HepG2 (cell line): Measurements from ENCODE around the gene TNFRSF9. TPM values are rescaled to one million over a fixed set of nuclear protein-coding genes. Genes with fewer than 3 reads are reported as not detected.

ENCODE experiments used
- CTCF ChIP-seq: sonication (generic); formaldehyde crosslinking; IDR thresholded peaks from 2 replicates; pipeline ENCODE4 v1.5.0; 2020; ENCODE audit warnings: mild to moderate bottlenecking, missing genetic modification reagents, moderate library complexity
- DDIT3 ChIP-seq: sonication (generic); formaldehyde crosslinking; IDR thresholded peaks from 2 replicates; pipeline ENCODE4 v1.4.0; 2020; ENCODE audit warnings: mild to moderate bottlenecking, missing genetic modification reagents
- HNF1B ChIP-seq: sonication (generic); formaldehyde crosslinking; IDR thresholded peaks from 2 replicates; pipeline ENCODE4 v1.5.1; 2020; ENCODE audit warnings: mild to moderate bottlenecking, moderate library complexity, missing genetic modification reagents
- HOXA3 ChIP-seq: sonication (generic); formaldehyde crosslinking; IDR thresholded peaks from 2 replicates; pipeline ENCODE4 v1.5.0; 2020; ENCODE audit warnings: missing genetic modification reagents
- KLF11 ChIP-seq: IDR thresholded peaks from 2 replicates; pipeline ENCODE4 v1.6.1; 2016; ENCODE audit warnings: missing compliant biosample characterization
- KMT2B ChIP-seq: IDR thresholded peaks from 2 replicates; pipeline ENCODE4 v1.6.1; 2016; ENCODE audit warnings: missing genetic modification reagents, missing compliant biosample characterization
- MTERF4 ChIP-seq: sonication (generic); formaldehyde crosslinking; IDR thresholded peaks from 2 replicates; pipeline ENCODE4 v1.8.0; 2023; ENCODE audit warnings: mild to moderate bottlenecking, missing genetic modification reagents
- NCOA2 ChIP-seq: sonication (generic); formaldehyde crosslinking; IDR thresholded peaks from 2 replicates; pipeline ENCODE4 v1.8.0; 2022; ENCODE audit warnings: inconsistent platforms
- PAX8 ChIP-seq: sonication (generic); formaldehyde crosslinking; IDR thresholded peaks from 2 replicates; pipeline ENCODE4 v1.8.0; 2022; ENCODE audit warnings: mild to moderate bottlenecking, missing genetic modification reagents, borderline replicate concordance
- POGZ ChIP-seq: sonication (generic); formaldehyde crosslinking; IDR thresholded peaks from 2 replicates; pipeline ENCODE4 v1.4.0; 2020; ENCODE audit warnings: mild to moderate bottlenecking, missing genetic modification reagents
- RBM22 ChIP-seq: fragments of 200-400 bp; formaldehyde crosslinking; optimal IDR thresholded peaks from 2 replicates; pipeline ENCODE3; 2017; ENCODE audit warnings: mild to moderate bottlenecking, low read length, moderate library complexity
- SKI ChIP-seq: fragments of 450-650 bp; IDR thresholded peaks from one replicate; pipeline ENCODE4 v1.6.1; 2018; ENCODE audit warnings: mild to moderate bottlenecking; ENCODE audit not compliant: partially characterized antibody
- SRSF4 ChIP-seq: fragments of 200-400 bp; formaldehyde crosslinking; IDR thresholded peaks from one replicate; pipeline ENCODE4 v1.6.1; 2018; ENCODE audit warnings: mild to moderate bottlenecking, low read depth, low read length, moderate library complexity; ENCODE audit not compliant: poor library complexity, severe bottlenecking
- ZBTB1 ChIP-seq: sonication (generic); formaldehyde crosslinking; IDR thresholded peaks from 2 replicates; pipeline ENCODE4 v1.4.0; 2020; ENCODE audit warnings: missing genetic modification reagents, borderline replicate concordance
- ZBTB14 ChIP-seq: sonication (generic); formaldehyde crosslinking; IDR thresholded peaks from 2 replicates; pipeline ENCODE4 v1.4.0; 2020; ENCODE audit warnings: missing genetic modification reagents
- ZFP36 ChIP-seq: fragments of 150-350 bp; IDR thresholded peaks from 2 replicates; pipeline ENCODE4 v1.6.1; 2018; ENCODE audit warnings: borderline replicate concordance, low read length, low read depth; ENCODE audit not compliant: partially characterized antibody
- ZFP90 ChIP-seq: sonication (generic); formaldehyde crosslinking; IDR thresholded peaks from 2 replicates; pipeline ENCODE4 v1.8.0; 2022; ENCODE audit warnings: missing genetic modification reagents, mild to moderate bottlenecking, inconsistent platforms, borderline replicate concordance
- ZFY ChIP-seq: sonication (generic); formaldehyde crosslinking; IDR thresholded peaks from 2 replicates; pipeline ENCODE4 v1.4.0; 2020; ENCODE audit warnings: missing genetic modification reagents
- ZNF292 ChIP-seq: sonication (generic); formaldehyde crosslinking; IDR thresholded peaks from 2 replicates; pipeline ENCODE4 v1.8.1; 2022; ENCODE audit warnings: mild to moderate bottlenecking, low read depth, missing genetic modification reagents, borderline replicate concordance
- ZNF441 ChIP-seq: sonication (generic); formaldehyde crosslinking; IDR thresholded peaks from 2 replicates; pipeline ENCODE4 v1.7.0; 2021; ENCODE audit warnings: missing genetic modification reagents, borderline replicate concordance
- ZNF570 ChIP-seq: sonication (generic); formaldehyde crosslinking; IDR thresholded peaks from 2 replicates; pipeline ENCODE4 v1.4.0; 2020; ENCODE audit warnings: mild to moderate bottlenecking, missing genetic modification reagents, borderline replicate concordance
- ZNF678 ChIP-seq: sonication (generic); formaldehyde crosslinking; IDR thresholded peaks from 2 replicates; pipeline ENCODE4 v1.4.0; 2020; ENCODE audit warnings: mild to moderate bottlenecking, missing genetic modification reagents
- ZNF703 ChIP-seq: sonication (generic); formaldehyde crosslinking; IDR thresholded peaks from 2 replicates; pipeline ENCODE4 v1.5.1; 2020; ENCODE audit warnings: missing genetic modification reagents, mild to moderate bottlenecking, moderate library complexity, borderline replicate concordance
- polyA plus RNA-seq, 8 experiments: library from polyadenylated mRNA; depleted of rRNA in 3 of 8; stranded (reverse) in 7 of 8; unstranded in 1 of 8; fragments of >200 nt; fragmentation: Illumina TruSeq in 4 of 8; extraction: Trizol in 4 of 8; gene quantifications; 2 replicates each; pipeline versions ENCODE4 v1.2.1 to v1.2.3, GENCODE V29; 2011 to 2016; ENCODE audit warnings: low read depth in 4 of 8, missing spikeins in 1 of 8, mixed read lengths in 1 of 8; ENCODE audit not compliant: insufficient read depth in 1 of 8
- total RNA-seq, 5 experiments: library from RNA; depleted of rRNA; stranded (reverse); fragments of >200 nt; fragmentation: Illumina TruSeq; extraction: Trizol; gene quantifications; 2 replicates each; pipeline ENCODE4 v1.2.3, GENCODE V29; 2016; ENCODE audit warnings: low read depth in 1 of 5

The TNFRSF9 gene
- total and polyA plus RNA-seq, 2 of the 13 experiments (the other 11 are each of a cell fraction or from before 2014, with no cell fraction given) = 0.07 TPM; not detected in 1

GRCh38 chr1:7961216-7962013 is 20.8 kb upstream of the TNFRSF9 start, which contains the start of gene PARK7 (continued):
- TF ChIP-seq CTCF = peak; percentile 77
- TF ChIP-seq KMT2B (CRISPR knock-in tag) = peak; percentile 90
- no peak for TF ChIP-seq ZFP36
- peak; percentile 50; the same call in 1 of the 2 replicates for TF ChIP-seq NCOA2
- TF ChIP-seq ZNF570 (CRISPR knock-in tag) = peak; percentile 84; the same call in 1 of the 2 replicates
- peak; percentile 91; the same call in 1 of the 2 replicates for TF ChIP-seq HNF1B
- TF ChIP-seq ZFY (CRISPR knock-in tag) = peak; percentile 99
- TF ChIP-seq DDIT3 (CRISPR knock-in tag) = no peak
- peak; percentile 62; the same call in 1 of the 2 replicates for TF ChIP-seq ZBTB14 (CRISPR knock-in tag)
- no peak for TF ChIP-seq KLF11 (CRISPR knock-in tag)
- TF ChIP-seq ZNF292 (CRISPR knock-in tag) = peak; percentile 46; the same call in 1 of the 2 replicates
- peak; percentile 96 for TF ChIP-seq POGZ (CRISPR knock-in tag)
- 0 out of 2 replicates have a peak, but pooled peaks have one; percentile 32 for TF ChIP-seq ZNF441 (CRISPR knock-in tag)
- peak; percentile 36 for TF ChIP-seq SKI
- TF ChIP-seq RBM22 = no peak
- TF ChIP-seq MTERF4 (CRISPR knock-in tag) = peak; percentile 70; the same call in 1 of the 2 replicates
- TF ChIP-seq PAX8 (CRISPR knock-in tag) = peak; percentile 98; the same call in 1 of the 2 replicates
- TF ChIP-seq HOXA3 (CRISPR knock-in tag) = peak; percentile 78
- TF ChIP-seq ZNF678 (CRISPR knock-in tag) = peak; percentile 96; the same call in 1 of the 2 replicates
- no peak for TF ChIP-seq SRSF4
- peak; percentile 60; the same call in 1 of the 2 replicates for TF ChIP-seq ZNF703 (CRISPR knock-in tag)
- TF ChIP-seq ZBTB1 (CRISPR knock-in tag) = no peak
- TF ChIP-seq ZFP90 (CRISPR knock-in tag) = peak; percentile 80
